Activated CD8-positive, alpha-beta T cell treated with anti-CD3 and anti-CD28 coated beads for 36 hours (primary cell): ENCODE results near the gene HLA-DQA2. TPM values are rescaled to one million over a fixed set of nuclear protein-coding genes. Genes with fewer than 3 reads are reported as not detected.

ENCODE experiments used
- ATAC-seq: fragments of 200-7000 bp; cut with Tn5 transposase; one replicate; pipeline ENCODE4 v1.10.0; 2021; ENCODE audit warnings: mild to moderate bottlenecking, moderate library complexity
- CTCF ChIA-PET: fragments of 350-600 bp; sonication (Branson Sonifier 250); formaldehyde crosslinking; loops from one replicate; lab custom pipeline; 2021; ENCODE audit warnings: antibody characterized with exemption; lab: Charles Lee
- POLR2A ChIA-PET: fragments of 350-600 bp; sonication (Branson Sonifier 250); formaldehyde crosslinking; loops from one replicate; lab custom pipeline; 2021; ENCODE audit warnings: antibody characterized with exemption; lab: Charles Lee
- DNase-seq: peaks from one replicate; pipeline ENCODE4 v3.0.0-alpha.2; 2020
- H3K27ac Mint-ChIP-seq: one replicate; pipeline ENCODE4 v1.8.0; 2021; ENCODE audit warnings: mild to moderate bottlenecking, mixed read lengths
- H3K27me3 Mint-ChIP-seq: one replicate; pipeline ENCODE4 v1.8.0; 2021; ENCODE audit warnings: mixed read lengths
- H3K36me3 Mint-ChIP-seq: one replicate; pipeline ENCODE4 v1.8.0; 2021; ENCODE audit warnings: low read depth, mixed read lengths
- H3K4me1 Mint-ChIP-seq: one replicate; pipeline ENCODE4 v1.8.0; 2021; ENCODE audit warnings: low read depth, mixed read lengths
- H3K4me3 Mint-ChIP-seq: one replicate; pipeline ENCODE4 v1.8.0; 2021; ENCODE audit warnings: mild to moderate bottlenecking, moderate library complexity, mixed read lengths
- H3K9me3 Mint-ChIP-seq: one replicate; pipeline ENCODE4 v1.8.0; 2021; ENCODE audit warnings: mixed read lengths
- CTCF ChIP-seq: fragments of 200-600 bp; IDR thresholded peaks from one replicate; pipeline ENCODE4 v1.8.0; 2022; ENCODE audit warnings: antibody characterized with exemption, mild to moderate bottlenecking
- intact Hi-C: fragments of 100-400 bp; cut with micrococcal nuclease; formaldehyde crosslinking; loops from one replicate; pipeline ENCODE4 v1.10.0; 2022
- total RNA-seq, 2 experiments: library from RNA; stranded (reverse); gene quantifications; one replicate each; pipeline ENCODE4 v1.2.3, GENCODE V29; 2021

The HLA-DQA2 gene
- under 1 TPM in 1 of 2 experiments, not detected in 1; 0.18 TPM for total RNA-seq

DNA sequence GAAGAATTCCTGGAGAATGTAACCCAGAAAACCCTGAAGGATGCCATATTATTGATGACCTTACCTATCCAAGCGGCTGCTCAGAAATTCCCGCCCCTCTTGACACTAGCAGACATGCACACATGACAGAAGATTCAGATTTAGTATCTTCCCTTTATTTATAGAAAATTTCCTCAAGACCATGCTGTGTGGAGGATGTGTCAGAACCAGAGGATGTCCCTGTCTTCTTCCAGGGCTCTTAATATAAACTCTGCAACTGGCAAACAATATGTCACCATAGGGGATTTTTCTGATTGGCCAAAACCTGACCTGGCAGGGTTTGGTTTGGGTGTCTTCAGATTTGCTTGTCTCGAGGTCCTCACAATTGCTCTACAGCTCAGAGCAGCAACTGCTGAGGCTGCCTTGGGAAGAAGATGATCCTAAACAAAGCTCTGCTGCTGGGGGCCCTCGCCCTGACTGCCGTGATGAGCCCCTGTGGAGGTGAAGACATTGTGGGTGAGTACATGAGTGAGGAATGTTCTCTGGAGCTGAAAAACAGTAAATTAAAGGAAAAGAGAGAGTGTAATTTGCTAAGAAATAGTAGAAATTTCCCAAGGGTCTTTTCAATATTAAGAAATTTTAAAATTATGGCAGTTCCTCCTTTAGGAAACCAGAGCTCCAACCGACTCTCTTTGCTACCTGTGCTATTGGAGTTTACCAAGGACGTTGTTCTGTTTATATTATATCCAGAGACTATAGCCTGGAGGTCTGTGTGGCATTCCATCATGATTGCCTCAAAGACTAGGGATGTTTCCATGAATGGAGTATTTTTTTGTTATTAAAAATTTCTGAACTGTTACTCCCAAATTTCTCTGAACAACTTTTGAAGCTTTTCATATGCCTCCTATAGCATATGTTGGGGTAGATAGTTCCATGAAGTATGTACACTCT lies at the start of gene HLA-DQA2:
TSS of gene HLA-DQA2 (plus strand) at position 361 of the 930 bp plus-strand sequence. CDS start at position 414, 53 bp downstream.
- Mint-ChIP-seq H3K4me3 (no peak within 1 kb of the TSS), H3K9me3 (no peaks in the 10 kb centered on the region), H3K27ac (no peak within 1 kb of the TSS), H3K27me3 (peaks cover 21% of the 10 kb centered on the region), H3K4me1 (peaks cover 2% of the 10 kb centered on the region), H3K36me3 (no peaks in the 10 kb centered on the region)
- intact Hi-C loops: no loop called here
- ChIA-PET CTCF (interaction anchor here (1.0 kb wide), 2 partner anchors 56 to 119 kb away, joined by 3 read pairs; no protein-coding TSS in a partner anchor), POLR2A (no interaction called here)
- no peak for ATAC-seq
- no peak for DNase-seq
- TF ChIP-seq CTCF: no peak

- ATAC-seq (peak; percentile 68), DNase-seq (peak; percentile 63)
- peak; percentile 55 for TF ChIP-seq CTCF
- no peaks in the 10 kb centered on the region for H3K36me3 Mint-ChIP-seq
- H3K27ac Mint-ChIP-seq: no peak overlapping the region
- intact Hi-C loops: no loop called here
- H3K27me3 Mint-ChIP-seq: peaks cover 28% of the 10 kb centered on the region
- ChIA-PET POLR2A (no interaction called here), CTCF (interaction anchor here (0.6 to 2.0 kb wide), 15 partner anchors 8 to 278 kb away, joined by 3 to 18 read pairs (median 4); partner anchors contain the start of genes HLA-DRA and HLA-DRB1)
- peaks cover 1% of the 10 kb centered on the region for H3K9me3 Mint-ChIP-seq
- H3K4me1 Mint-ChIP-seq: peaks cover 7% of the 10 kb centered on the region
- H3K4me3 Mint-ChIP-seq: no peak overlapping the region
Measured at GRCh38 chr6:32692019-32692418, 49.2 kb upstream of the HLA-DQA2 start.

DNA sequence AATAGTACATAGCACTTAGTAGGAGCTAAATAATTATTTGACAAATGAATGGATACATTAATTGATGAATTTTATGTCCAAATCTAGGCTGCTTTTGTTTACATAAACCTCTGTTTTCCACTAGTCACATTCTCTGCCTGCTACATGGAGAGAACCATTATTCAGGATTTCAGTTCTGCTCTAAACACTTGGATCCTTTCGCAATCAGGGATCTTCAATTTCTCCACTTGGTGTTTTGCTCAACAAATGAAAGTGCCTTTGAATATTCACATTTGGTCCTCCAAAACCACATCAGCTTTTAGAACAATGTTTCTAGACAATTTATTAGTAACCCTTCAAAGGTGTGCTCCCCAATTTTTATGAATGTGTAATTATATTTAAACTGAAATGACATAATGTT lies 44.2 kb upstream of the HLA-DQA2 start:
- POLR2A ChIA-PET: no interaction called here
- intact Hi-C loops: loop anchor here (2.0 kb wide), 1 partner anchor 284 kb away; no protein-coding TSS in a partner anchor
- H3K4me1 Mint-ChIP-seq: no peaks in the 10 kb centered on the region
- no peak for TF ChIP-seq CTCF
- CTCF ChIA-PET: interaction anchor here (1.4 kb wide), 1 partner anchor 265 kb away, joined by 4 read pairs; no protein-coding TSS in a partner anchor
- H3K27ac Mint-ChIP-seq: no peak overlapping the region
- ATAC-seq (no peak), DNase-seq (no peak)
- H3K4me3 Mint-ChIP-seq: no peak overlapping the region
- H3K27me3 Mint-ChIP-seq: peaks cover 43% of the 10 kb centered on the region
- H3K36me3 Mint-ChIP-seq: no peaks in the 10 kb centered on the region
- peaks cover 1% of the 10 kb centered on the region for H3K9me3 Mint-ChIP-seq

DNA sequence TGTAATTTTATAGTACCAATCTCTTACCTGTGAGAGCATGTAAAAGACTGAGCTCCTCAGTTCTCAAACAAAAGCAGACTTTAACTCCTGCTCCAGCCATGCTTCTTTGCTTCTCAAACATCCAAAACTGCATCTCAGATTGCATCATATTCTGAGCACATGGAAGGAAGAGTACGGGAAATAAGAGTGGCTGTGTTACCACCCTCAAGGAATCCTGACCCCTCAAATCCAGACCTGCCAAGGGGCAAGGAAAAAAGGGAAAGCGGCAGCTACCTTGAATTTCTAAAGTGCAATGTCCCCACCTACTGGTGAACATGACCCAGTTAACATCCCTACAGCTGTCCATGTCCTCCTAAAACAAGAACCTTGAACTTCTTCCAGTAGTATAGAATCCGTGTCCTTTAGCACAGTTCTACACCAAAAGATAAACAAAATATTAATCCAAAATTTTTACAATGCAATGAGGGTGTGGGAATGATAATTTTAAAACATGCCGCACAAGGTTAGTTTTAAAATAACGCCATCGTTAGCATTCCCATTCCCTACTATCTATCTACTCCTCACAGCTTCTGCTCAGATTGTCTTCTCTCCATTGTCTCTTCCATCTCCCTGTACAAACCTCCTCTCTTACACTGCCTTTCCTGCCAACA lies 40.7 kb upstream of the HLA-DQA2 start:
- Mint-ChIP-seq H3K4me3 (no peak overlapping the region), H3K27ac (no peak overlapping the region), H3K27me3 (peaks cover 30% of the 10 kb centered on the region), H3K9me3 (peaks cover 2% of the 10 kb centered on the region), H3K4me1 (no peaks in the 10 kb centered on the region), H3K36me3 (no peaks in the 10 kb centered on the region)
- DNase-seq (peak; percentile 22), ATAC-seq (peak; percentile 42)
- CTCF ChIA-PET: interaction anchor here (0.6 to 4.5 kb wide), 39 partner anchors 9 to 363 kb away, joined by 3 to 53 read pairs (median 5); partner anchors contain the start of genes HLA-DRA and TAP2
- TF ChIP-seq CTCF: peak; percentile 89
- intact Hi-C loops: loop anchor here (5.0 kb wide), 1 partner anchor 268 kb away; no protein-coding TSS in a partner anchor
- POLR2A ChIA-PET: no interaction called here
